Sciatic nerve (tissue), 2 donors: Measurements from ENCODE around the gene LALBA. TPM values are rescaled to one million over a fixed set of nuclear protein-coding genes. Genes with fewer than 3 reads are reported as not detected.
"Not testable (repeated sequence)": the region's sequence is repeated elsewhere in the genome, so short reads cannot be mapped to it uniquely, and the experiment has no call there.

ENCODE experiments used
- ATAC-seq: fragments of 200-7000 bp; cut with Tn5 transposase; one replicate; pipeline ENCODE4 v1.9.1; 2020; ENCODE audit warnings: mild to moderate bottlenecking, moderate library complexity
- DNase-seq: peaks from one replicate; pipeline ENCODE4 v3.0.0-alpha.2; 2020; ENCODE audit warnings: low spot score
- intact Hi-C: fragments of 100-400 bp; cut with DNase I; formaldehyde crosslinking; loops from one replicate; pipeline ENCODE4 v1.14.2; 2022
- total RNA-seq: library from RNA; stranded (reverse); fragmentation: NEBNext Ultra II Directional; extraction: Animal tissue kit (Norgen Biotek cat#: 25700); gene quantifications from one replicate; pipeline ENCODE4 v1.2.1, GENCODE V29; 2021
- donor health status: DM: no; HTN: no; CAD: no.
- donor health status: DM: no; HTN: no; CAD: no.

The LALBA gene
- total RNA-seq, 1 donor from 2014 or later, result not detected

DNA sequence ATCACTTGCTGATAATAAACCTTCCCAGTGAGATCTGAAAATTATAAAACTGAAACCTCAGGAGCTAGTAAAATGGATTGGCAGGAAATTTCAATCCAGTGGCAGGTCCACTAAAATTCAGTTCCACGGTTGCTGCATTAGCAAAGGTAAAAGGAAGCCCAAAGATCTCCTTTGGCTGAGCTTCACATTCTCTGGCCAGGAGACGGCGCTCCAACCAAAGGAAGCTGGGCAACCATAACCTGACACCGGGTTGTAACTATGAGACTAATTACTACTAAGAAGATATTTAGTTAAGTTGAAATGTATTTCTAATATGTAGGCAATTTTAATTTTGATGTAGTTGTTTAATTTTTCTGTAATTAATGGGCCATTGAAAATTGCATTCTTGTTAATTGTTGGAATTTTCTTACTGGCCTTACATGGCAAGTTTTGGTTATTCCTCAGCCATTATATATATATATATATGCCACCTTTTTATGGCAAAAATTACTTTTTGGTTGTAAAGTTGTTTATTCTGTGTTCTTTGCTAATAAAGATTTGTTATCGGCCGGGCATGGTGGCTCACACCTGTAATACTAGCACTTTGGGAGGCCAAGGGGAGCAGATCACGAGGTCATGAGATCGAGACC, 27.4 kb downstream of the LALBA start:
- DNase-seq, result no peak
- intact Hi-C loops, result no loop called here
- ATAC-seq, result no peak

DNA sequence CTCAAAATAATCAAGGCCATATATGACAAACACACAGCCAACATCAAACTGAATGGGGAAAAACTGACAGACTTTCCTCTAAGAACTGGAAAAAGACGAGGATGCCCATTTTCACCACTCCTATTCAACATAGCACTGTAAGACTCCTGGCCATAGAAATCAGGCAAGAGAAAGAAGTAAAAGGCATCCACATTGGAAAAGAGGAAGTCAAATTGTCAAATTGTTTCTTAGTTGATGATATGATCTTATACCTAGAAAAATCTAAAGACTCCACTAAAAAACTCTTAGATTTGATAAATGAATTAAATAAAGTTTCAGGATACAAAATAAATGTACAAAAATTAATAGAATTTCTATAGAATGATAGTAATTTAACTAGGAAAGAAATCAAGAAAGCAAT, 33.2 kb downstream of the LALBA start:
- no peak for DNase-seq
- no peak for ATAC-seq
- intact Hi-C loops, result no loop called here

DNA sequence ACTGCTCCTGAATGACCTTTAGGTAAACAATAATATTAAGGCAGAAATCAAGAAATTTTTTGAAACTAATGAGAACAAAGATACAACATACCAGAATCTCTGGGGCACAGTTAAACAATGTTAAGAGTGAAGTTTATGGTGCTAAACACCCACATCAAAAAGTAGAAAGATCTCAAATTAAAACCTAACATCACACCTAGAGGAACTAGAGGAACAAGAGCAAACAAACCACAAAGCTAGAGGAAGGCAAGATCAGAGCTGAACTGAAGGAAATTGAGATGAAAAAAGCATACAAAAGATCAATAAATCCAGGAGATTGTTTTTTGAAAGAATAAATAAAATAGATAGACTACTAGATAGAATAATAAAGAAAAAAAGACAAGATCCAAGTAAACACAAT, 37.2 kb downstream of the LALBA start:
- ATAC-seq (no peak), DNase-seq (no peak)
- intact Hi-C loops, result no loop called here

DNA sequence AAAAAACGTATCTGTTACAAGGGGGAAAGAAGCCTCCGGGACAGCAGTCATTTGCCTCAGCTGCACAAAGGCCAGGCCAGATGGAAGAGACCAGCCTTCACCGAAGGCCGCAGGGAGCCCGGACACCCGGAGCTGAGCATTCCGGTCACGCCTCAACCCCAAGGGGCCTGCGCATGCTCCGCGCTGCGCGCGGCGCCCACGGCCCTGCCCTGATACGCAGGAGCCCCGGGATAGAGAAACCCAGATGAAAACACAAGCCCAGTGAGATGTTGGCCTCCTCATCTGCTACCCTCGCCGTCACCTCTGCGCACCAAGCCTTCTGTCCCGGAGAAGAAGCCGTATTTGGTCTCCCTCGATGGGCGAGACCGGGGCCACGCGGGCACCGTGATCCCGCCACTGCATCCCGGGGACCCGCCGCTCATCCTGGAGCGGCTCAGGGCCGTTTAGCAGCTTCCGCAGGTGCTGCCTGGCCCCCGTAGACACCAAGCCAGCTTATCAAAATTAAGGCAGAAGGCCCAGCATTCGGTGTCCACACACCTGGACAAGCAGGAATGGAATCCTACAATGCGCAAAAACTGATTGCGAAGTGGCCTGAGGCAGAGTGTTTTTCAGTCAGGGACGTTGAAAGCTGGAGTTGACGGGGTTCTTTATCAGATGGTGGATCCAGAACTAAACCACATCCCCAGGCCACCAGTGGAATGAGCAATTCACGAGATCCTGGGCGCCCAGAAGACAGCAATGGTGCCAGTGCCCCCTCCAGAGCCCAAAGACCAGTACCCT, 41.8 kb downstream of the LALBA start:
- intact Hi-C loops, result no loop called here
- ATAC-seq (no peak), DNase-seq (no peak)

DNA sequence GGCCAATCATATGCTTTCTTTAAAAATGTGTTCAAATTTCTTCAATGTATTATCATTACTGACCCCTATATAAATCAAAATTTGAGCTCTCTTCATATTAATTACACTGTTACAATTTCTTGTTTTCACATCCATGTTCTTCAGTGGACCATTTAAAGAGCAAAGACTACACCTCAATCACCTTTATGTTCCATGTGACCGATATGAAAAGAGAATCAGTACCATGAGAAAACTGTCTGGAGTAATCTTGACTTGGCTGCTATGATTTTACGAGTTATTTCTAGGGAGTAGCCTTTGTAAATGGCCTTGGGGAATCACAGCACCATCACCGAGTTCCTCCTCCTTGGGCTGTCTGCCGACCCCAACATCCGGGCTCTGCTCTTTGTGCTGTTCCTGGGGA, 44.5 kb downstream of the LALBA start, which contains the start of gene OR8S1:
Gene OR8S1 (plus strand): TSS at position 301 of the 400 bp plus-strand sequence. CDS start 0 bp downstream, at position 301.
- intact Hi-C loops, result no loop called here
- ATAC-seq, result no peak
- no peak for DNase-seq

DNA sequence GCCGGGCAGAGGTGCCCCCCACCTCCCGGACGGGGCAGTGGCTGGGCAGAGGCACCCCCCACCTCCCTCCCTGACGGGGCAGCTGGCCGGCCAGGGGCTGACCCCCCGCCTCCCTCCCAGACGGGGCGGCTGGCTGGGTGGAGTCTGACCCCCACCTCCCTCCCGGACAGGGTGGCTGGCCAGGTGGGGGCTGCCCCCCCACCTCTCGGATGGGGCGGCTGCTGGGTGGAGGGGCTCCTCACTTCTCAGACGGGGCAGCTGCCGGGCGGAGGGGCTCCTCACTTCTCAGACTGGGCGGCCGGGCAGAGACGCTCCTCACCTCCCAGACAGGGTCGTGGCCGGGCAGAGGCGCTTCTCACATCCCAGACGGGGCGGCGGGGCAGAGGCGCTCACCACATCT, 49.5 kb downstream of the LALBA start:
- intact Hi-C loops, ATAC-seq, DNase-seq: not testable (repeated sequence)

Other genes with a start within 250 kb of the LALBA start
- gene ZNF641, start 219.1 kb downstream of the LALBA start, total RNA-seq, result 24.8 TPM
- 1.1 TPM for gene ANP32D, start 97.5 kb downstream of the LALBA start, total RNA-seq
- gene C12orf54, start 87.5 kb downstream of the LALBA start, total RNA-seq, result 2.4 TPM
- gene OR8S1, start 44.4 kb downstream of the LALBA start, total RNA-seq, result 0.40 TPM
- gene KANSL2, start 112.2 kb upstream of the LALBA start, total RNA-seq, result 27.0 TPM
- 51.5 TPM for gene CCNT1, start 146.7 kb upstream of the LALBA start, total RNA-seq
- gene ADCY6, start 219.0 kb upstream of the LALBA start, total RNA-seq, result 75.9 TPM
- 24.1 TPM for gene CACNB3, start 248.4 kb upstream of the LALBA start, total RNA-seq